Retinal pigment epithelial cell (primary cell): ENCODE measurements around the gene EIF2S1.
A peak's percentile ranks its signal among the peaks of the same experiment; 100 is the strongest.
"Not testable (repeated sequence)": the region's sequence is repeated elsewhere in the genome, so short reads cannot be mapped to it uniquely, and the experiment has no call there.

Experiments used
- DNase-seq: peaks from one replicate; pipeline ENCODE4 v3.0.0-alpha.2; 2010; ENCODE audit warnings: low read depth
- H3K4me3 ChIP-seq: 2 replicates; pipeline ENCODE4 v1.5.1; 2011; ENCODE audit warnings: mild to moderate bottlenecking, low read length, control low read depth, moderate library complexity
- CTCF ChIP-seq: conservative IDR thresholded peaks from 2 replicates; pipeline ENCODE4 v1.5.1; 2011; ENCODE audit warnings: low read depth, low read length, control low read depth, inconsistent platforms

Gene EIF2S1

GRCh38 chr14:67332468-67332867, 27.7 kb upstream of the EIF2S1 start:
- DNase-seq, result no peak
- H3K4me3 ChIP-seq, result no peak overlapping the region
- no peak for TF ChIP-seq CTCF

- H3K4me3 ChIP-seq, result no peak overlapping the region
- no peak for DNase-seq
- TF ChIP-seq CTCF, result peak; percentile 68
Observed at GRCh38 chr14:67335781-67336180, 24.3 kb upstream of the EIF2S1 start.

GRCh38 chr14:67341231-67341630, 18.9 kb upstream of the EIF2S1 start:
- not testable (repeated sequence) for H3K4me3 ChIP-seq, DNase-seq

GRCh38 chr14:67343601-67344230, 16.4 kb upstream of the EIF2S1 start:
- no peak for TF ChIP-seq CTCF
- no peak for DNase-seq

GRCh38 chr14:67345583-67345982, 14.5 kb upstream of the EIF2S1 start:
- no peak for TF ChIP-seq CTCF

More at GRCh38 chr14:67343601-67344230, 16.4 kb upstream of the EIF2S1 start:
- H3K4me3 ChIP-seq, result no peak overlapping the region

GRCh38 chr14:67352055-67352454, 8.1 kb upstream of the EIF2S1 start:
- no peak overlapping the region for H3K4me3 ChIP-seq
- no peak for TF ChIP-seq CTCF
- DNase-seq, result no peak

More at GRCh38 chr14:67345583-67345982, 14.5 kb upstream of the EIF2S1 start:
- H3K4me3 ChIP-seq, result no peak overlapping the region
- DNase-seq, result no peak

GRCh38 chr14:67357186-67357968, 2.8 kb upstream of the EIF2S1 start:
- H3K4me3 ChIP-seq, result no peak overlapping the region
- TF ChIP-seq CTCF, result no peak
- no peak for DNase-seq
